GM12874 (cell line): Measurements from ENCODE around the gene CALM3.

ENCODE experiments used
- CTCF ChIP-seq: IDR thresholded peaks from 2 replicates; pipeline ENCODE4 v1.5.1; 2011; ENCODE audit warnings: low read depth, mild to moderate bottlenecking, control low read depth, low read length, moderate library complexity; ENCODE audit not compliant: insufficient read depth

Gene CALM3

GRCh38 chr19:46587861-46588260, 13.3 kb upstream of the CALM3 start:
- no peak for TF ChIP-seq CTCF

GRCh38 chr19:46591254-46591653, 9.9 kb upstream of the CALM3 start:
- no peak for TF ChIP-seq CTCF

GRCh38 chr19:46591870-46592269, 9.3 kb upstream of the CALM3 start:
- no peak for TF ChIP-seq CTCF

GRCh38 chr19:46596008-46596407, 5.1 kb upstream of the CALM3 start:
- TF ChIP-seq CTCF, result no peak

GRCh38 chr19:46598372-46598917, 2.7 kb upstream of the CALM3 start:
- no peak for TF ChIP-seq CTCF

- no peak for TF ChIP-seq CTCF
These were observed 1.3 kb upstream of the CALM3 start for GRCh38 chr19:46599716-46600373.

- no peak for TF ChIP-seq CTCF
These were observed 479 bp upstream of the CALM3 start for GRCh38 chr19:46600384-46601317.
